ENCODE data around the gene GIMAP1.
"Not testable (repeated sequence)": the region's sequence is repeated elsewhere in the genome, so short reads cannot be mapped to it uniquely, and the experiment has no call there.

DNA sequence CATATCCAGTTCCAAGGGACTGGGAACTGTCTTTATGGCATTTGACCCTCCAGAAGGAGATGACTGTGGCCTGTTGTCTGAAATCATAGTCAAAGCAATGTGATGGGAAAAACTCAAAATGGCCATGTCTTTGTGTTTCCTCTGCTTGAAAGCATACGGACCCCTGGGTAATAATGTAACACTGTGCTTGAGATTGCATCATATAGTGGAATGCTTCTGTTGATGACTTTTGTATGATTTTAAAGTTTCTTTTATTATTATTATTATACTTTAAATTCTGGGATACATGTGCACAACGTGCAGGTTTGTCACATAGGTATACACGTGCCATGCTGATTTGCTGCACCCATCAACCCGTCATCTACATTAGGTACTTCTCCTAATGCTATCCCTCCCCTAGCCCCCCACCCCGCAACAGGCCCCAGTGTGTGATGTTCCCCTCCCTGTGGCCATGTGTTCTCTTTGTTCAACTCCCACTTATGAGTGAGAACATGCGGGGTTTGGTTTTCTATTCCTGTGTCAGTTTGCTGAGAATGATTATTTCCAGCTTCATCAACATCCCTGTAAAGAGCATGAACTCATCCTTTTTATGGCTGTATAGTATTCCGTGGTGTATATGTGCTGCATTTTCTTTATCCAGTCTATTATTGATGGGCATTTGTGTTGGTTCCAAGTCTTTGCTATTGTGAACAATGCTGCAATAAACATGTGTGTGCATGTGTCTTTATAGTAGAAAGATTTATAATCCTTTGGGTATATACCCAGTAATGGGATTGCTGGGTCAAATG is 44.4 kb upstream of the GIMAP1 start:
- TF ChIP-seq, protein P1, sequence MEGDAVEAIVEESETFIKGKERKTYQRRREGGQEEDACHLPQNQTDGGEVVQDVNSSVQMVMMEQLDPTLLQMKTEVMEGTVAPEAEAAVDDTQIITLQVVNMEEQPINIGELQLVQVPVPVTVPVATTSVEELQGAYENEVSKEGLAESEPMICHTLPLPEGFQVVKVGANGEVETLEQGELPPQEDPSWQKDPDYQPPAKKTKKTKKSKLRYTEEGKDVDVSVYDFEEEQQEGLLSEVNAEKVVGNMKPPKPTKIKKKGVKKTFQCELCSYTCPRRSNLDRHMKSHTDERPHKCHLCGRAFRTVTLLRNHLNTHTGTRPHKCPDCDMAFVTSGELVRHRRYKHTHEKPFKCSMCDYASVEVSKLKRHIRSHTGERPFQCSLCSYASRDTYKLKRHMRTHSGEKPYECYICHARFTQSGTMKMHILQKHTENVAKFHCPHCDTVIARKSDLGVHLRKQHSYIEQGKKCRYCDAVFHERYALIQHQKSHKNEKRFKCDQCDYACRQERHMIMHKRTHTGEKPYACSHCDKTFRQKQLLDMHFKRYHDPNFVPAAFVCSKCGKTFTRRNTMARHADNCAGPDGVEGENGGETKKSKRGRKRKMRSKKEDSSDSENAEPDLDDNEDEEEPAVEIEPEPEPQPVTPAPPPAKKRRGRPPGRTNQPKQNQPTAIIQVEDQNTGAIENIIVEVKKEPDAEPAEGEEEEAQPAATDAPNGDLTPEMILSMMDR (IDR thresholded peaks at IDR 0.05): not testable (repeated sequence)
- not testable (repeated sequence) for TF ChIP-seq POLR2A, EP300 (IDR thresholded peaks at IDR 0.05)

All from tibial nerve (tissue), 4 donors.